Left ventricle myocardium superior (tissue), 1 donor: ENCODE measurements around the gene SEMA4C. TPM values are rescaled to one million over a fixed set of nuclear protein-coding genes. Genes with fewer than 3 reads are reported as not detected.
"Not testable (repeated sequence)": the region's sequence is repeated elsewhere in the genome, so short reads cannot be mapped to it uniquely, and the experiment has no call there.

ENCODE experiments used
- ATAC-seq: fragments of 200-7000 bp; cut with Tn5 transposase; one replicate; pipeline ENCODE4 v1.9.1; 2020; ENCODE audit warnings: mild to moderate bottlenecking, moderate library complexity
- DNase-seq: peaks from one replicate; pipeline ENCODE4 v3.0.0-alpha.2; 2020
- intact Hi-C: fragments of 100-400 bp; cut with micrococcal nuclease; formaldehyde crosslinking; loops from one replicate; pipeline ENCODE4 v1.11.0; 2022
- total RNA-seq: library from RNA; stranded (reverse); fragmentation: NEBNext Ultra II Directional; extraction: Animal tissue kit (Norgen Biotek cat#: 25700); gene quantifications from one replicate; pipeline ENCODE4 v1.2.1, GENCODE V29; 2021
- donor health status: DM: no; HTN: yes; CAD: no; lungs with severe emphysema.

The SEMA4C gene
- total RNA-seq, 1 donor from 2014 or later, result 17.0 TPM

GRCh38 chr2:96870626-96871255 is 861 bp upstream of the SEMA4C start:
- peak; percentile 62 for DNase-seq
- no peak for ATAC-seq
- intact Hi-C loops, result loop anchor here (5.0 kb wide), 1 partner anchor 37 kb away; no protein-coding TSS in a partner anchor

GRCh38 chr2:96869281-96869821 is 529 bp downstream of the SEMA4C start:
- peak; percentile 91 for DNase-seq
- intact Hi-C loops, result no loop called here
- ATAC-seq, result peak; percentile 62

GRCh38 chr2:96868555-96869280 is 1.2 kb downstream of the SEMA4C start:
- intact Hi-C loops, result no loop called here
- ATAC-seq, result peak; percentile 73
- DNase-seq, result peak; percentile 93

- intact Hi-C loops, result no loop called here
- ATAC-seq (no peak), DNase-seq (no peak)
These were observed 1.9 kb downstream of the SEMA4C start for GRCh38 chr2:96867756-96868554.

- intact Hi-C loops, result no loop called here
- DNase-seq (no peak), ATAC-seq (no peak)
These were observed 2.7 kb downstream of the SEMA4C start for GRCh38 chr2:96866986-96867755.

GRCh38 chr2:96866586-96866985 is 3.3 kb downstream of the SEMA4C start:
- intact Hi-C loops, result no loop called here
- ATAC-seq, result no peak
- DNase-seq, result no peak

GRCh38 chr2:96866149-96866548 is 3.7 kb downstream of the SEMA4C start:
- ATAC-seq, result no peak
- DNase-seq, result no peak
- intact Hi-C loops, result no loop called here

GRCh38 chr2:96865654-96866053 is 4.2 kb downstream of the SEMA4C start:
- DNase-seq (no peak), ATAC-seq (no peak)
- intact Hi-C loops, result no loop called here

- intact Hi-C loops, result no loop called here
- ATAC-seq, result peak; percentile 48
- DNase-seq, result peak; percentile 92
These were observed 5.4 kb downstream of the SEMA4C start for GRCh38 chr2:96864343-96865091.

GRCh38 chr2:96863575-96864342 is 6.1 kb downstream of the SEMA4C start:
- intact Hi-C loops, result no loop called here
- DNase-seq (no peak), ATAC-seq (no peak)

- DNase-seq, intact Hi-C loops: not testable (repeated sequence)
These were observed 6.8 kb downstream of the SEMA4C start for GRCh38 chr2:96863056-96863455.

GRCh38 chr2:96861074-96861473 is 8.8 kb downstream of the SEMA4C start:
- ATAC-seq (no peak), DNase-seq (no peak)
- intact Hi-C loops, result no loop called here

More at GRCh38 chr2:96863056-96863455, 6.8 kb downstream of the SEMA4C start:
- not testable (repeated sequence) for ATAC-seq

- DNase-seq (no peak), ATAC-seq (no peak)
- intact Hi-C loops, result no loop called here
These were observed 9.5 kb downstream of the SEMA4C start for GRCh38 chr2:96860065-96861029.

GRCh38 chr2:96859681-96860064 is 10.2 kb downstream of the SEMA4C start:
- intact Hi-C loops, result loop anchor here (5.0 kb wide), 1 partner anchor 93 kb away; no protein-coding TSS in a partner anchor
- DNase-seq, result no peak
- ATAC-seq, result no peak

GRCh38 chr2:96859099-96859649 is 10.7 kb downstream of the SEMA4C start:
- DNase-seq (peak; percentile 81), ATAC-seq (peak; percentile 1)
- intact Hi-C loops, result loop anchor here (5.0 kb wide), 1 partner anchor 93 kb away; no protein-coding TSS in a partner anchor
